ENCODE data around the gene LTBP1.

Gene LTBP1

DNA sequence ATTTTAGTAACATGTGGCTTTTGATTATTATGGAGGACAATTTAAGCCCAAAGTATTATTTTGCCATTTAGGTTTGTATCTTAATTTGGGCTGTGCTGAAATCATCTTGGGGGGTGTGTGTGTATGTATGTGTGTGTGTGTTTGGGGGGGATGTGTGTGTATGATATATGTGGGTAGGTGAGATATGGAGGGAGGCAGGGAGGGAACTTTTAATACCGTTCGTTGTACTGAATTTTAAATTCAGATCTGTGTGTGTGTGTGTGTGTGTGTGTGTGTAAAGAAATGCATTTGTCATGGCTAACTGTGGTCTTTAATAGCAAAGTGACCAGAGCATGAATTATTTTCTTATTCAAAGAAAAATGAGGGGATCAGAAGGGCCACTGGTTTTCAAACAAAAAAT is 113.7 kb downstream of the LTBP1 start:
- no peak for DNase-seq (ENCODE audit: extremely low read depth, insufficient read length)
- TF ChIP-seq, protein P1, sequence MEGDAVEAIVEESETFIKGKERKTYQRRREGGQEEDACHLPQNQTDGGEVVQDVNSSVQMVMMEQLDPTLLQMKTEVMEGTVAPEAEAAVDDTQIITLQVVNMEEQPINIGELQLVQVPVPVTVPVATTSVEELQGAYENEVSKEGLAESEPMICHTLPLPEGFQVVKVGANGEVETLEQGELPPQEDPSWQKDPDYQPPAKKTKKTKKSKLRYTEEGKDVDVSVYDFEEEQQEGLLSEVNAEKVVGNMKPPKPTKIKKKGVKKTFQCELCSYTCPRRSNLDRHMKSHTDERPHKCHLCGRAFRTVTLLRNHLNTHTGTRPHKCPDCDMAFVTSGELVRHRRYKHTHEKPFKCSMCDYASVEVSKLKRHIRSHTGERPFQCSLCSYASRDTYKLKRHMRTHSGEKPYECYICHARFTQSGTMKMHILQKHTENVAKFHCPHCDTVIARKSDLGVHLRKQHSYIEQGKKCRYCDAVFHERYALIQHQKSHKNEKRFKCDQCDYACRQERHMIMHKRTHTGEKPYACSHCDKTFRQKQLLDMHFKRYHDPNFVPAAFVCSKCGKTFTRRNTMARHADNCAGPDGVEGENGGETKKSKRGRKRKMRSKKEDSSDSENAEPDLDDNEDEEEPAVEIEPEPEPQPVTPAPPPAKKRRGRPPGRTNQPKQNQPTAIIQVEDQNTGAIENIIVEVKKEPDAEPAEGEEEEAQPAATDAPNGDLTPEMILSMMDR (IDR thresholded peaks at IDR 0.05; ENCODE audit: insufficient read depth, low read length, poor library complexity, severe bottlenecking), result no peak
- no peaks in the 10 kb centered on the region for H3K36me3 ChIP-seq (ENCODE audit: control insufficient read depth, insufficient read depth, low read length)
- H3K27me3 ChIP-seq (replicated peaks; ENCODE audit: control insufficient read depth, insufficient read depth, low read length), result no peaks in the 10 kb centered on the region
- H3K4me3 ChIP-seq (replicated peaks; ENCODE audit: low read depth, low read length), result no peak overlapping the region

DNA sequence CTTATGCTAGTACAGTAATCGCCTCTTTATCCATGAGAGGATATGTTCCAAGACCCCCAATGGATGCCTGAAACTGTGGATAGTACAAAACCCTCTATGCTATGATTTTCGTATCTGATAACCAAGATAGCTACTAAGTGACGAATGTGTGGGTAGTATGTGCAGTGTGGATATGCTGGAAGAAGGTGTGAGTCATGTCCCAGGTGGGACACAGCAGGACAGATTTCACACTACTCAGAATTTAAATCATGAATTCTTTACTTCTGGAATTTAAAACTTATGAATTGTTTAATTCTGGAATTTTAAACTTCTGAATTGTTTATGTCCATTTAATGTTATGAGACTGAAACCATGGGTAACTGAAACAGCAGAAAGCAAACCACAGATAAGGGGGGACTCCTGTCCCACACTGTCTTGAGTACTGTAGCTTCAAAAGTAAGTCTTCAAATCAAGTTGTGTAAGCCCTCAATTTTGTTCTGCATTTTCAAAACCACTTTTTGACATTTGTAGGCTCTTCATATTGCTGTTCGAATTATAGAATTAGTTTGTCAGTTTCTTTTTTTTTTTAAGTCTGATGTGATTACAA is 116.0 kb downstream of the LTBP1 start:
- no peaks in the 10 kb centered on the region for H3K27me3 ChIP-seq (replicated peaks; ENCODE audit: control insufficient read depth, insufficient read depth, low read length)
- no peak overlapping the region for H3K4me3 ChIP-seq (replicated peaks; ENCODE audit: low read depth, low read length)
- TF ChIP-seq, protein P1 (IDR thresholded peaks at IDR 0.05; ENCODE audit: insufficient read depth, low read length, poor library complexity, severe bottlenecking), result no peak
- no peaks in the 10 kb centered on the region for H3K36me3 ChIP-seq (ENCODE audit: control insufficient read depth, insufficient read depth, low read length)
- no peak for DNase-seq (ENCODE audit: extremely low read depth, insufficient read length)

DNA sequence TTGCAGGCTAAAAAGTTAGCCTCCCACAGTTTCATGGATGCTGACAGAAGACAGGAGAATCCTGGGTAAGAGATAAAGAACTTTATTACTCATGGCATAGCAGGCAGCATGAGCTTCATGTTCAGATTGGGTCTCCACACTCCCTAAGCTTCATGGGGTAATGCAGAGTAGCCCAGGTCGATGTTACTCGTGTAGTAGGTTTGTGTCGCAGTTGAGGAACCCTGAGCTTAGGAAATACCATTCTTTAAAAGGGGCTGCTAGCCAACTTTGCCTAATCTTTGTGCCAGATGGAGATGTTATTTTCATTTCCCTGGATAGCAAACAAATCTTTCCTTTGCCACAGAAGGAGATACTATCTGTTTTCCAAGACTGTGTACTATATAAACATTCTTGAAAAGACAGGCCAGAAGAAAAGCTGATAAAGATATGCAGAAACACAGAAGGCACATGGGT is 117.6 kb downstream of the LTBP1 start:
- H3K4me3 ChIP-seq (replicated peaks; ENCODE audit: low read depth, low read length), result no peak overlapping the region
- no peaks in the 10 kb centered on the region for H3K27me3 ChIP-seq (replicated peaks; ENCODE audit: control insufficient read depth, insufficient read depth, low read length)
- H3K36me3 ChIP-seq (ENCODE audit: control insufficient read depth, insufficient read depth, low read length), result no peaks in the 10 kb centered on the region
- DNase-seq (ENCODE audit: extremely low read depth, insufficient read length), result no peak
- TF ChIP-seq, protein P1 (IDR thresholded peaks at IDR 0.05; ENCODE audit: insufficient read depth, low read length, poor library complexity, severe bottlenecking), result no peak

DNA sequence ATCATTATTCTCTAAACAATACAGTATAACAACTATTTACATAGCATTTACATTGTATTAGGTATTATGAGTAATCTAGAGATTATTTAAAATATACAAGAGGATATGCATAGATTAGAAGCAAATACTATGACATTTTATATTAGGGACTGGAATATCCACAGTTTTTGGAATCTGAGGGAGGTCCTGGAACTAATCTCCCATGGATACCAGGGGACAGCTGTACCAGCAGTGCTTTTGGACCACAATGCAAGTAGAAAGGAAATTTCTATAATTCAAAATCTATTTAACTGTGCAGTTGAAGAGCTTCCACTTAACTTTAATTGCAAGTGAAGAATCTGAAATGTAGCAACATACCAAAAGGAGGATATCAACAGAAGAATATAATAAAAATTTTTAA is 120.8 kb downstream of the LTBP1 start:
- TF ChIP-seq, protein P1 (IDR thresholded peaks at IDR 0.05; ENCODE audit: insufficient read depth, low read length, poor library complexity, severe bottlenecking), result no peak
- H3K36me3 ChIP-seq (ENCODE audit: control insufficient read depth, insufficient read depth, low read length), result no peaks in the 10 kb centered on the region
- H3K27me3 ChIP-seq (replicated peaks; ENCODE audit: control insufficient read depth, insufficient read depth, low read length), result no peaks in the 10 kb centered on the region
- DNase-seq (ENCODE audit: extremely low read depth, insufficient read length), result no peak
- no peak overlapping the region for H3K4me3 ChIP-seq (replicated peaks; ENCODE audit: low read depth, low read length)

DNA sequence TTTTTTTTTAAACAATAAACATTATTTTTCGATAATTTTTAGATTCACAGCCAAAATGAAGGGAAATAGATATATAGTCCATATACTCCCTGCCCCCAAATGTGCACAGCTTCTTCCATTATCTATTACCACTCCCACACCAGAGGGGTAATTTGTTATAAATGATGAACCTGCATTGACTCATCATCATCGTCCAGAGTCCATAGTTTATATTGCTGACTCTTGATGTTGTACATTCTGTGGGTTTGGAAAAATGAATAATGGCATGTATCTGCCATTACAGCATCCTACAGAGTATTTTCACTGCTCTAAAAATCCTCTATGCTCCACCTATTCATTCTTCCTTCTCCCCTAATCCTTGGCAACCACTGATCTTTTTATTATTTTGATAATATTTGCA is 121.5 kb downstream of the LTBP1 start:
- no peak for DNase-seq (ENCODE audit: extremely low read depth, insufficient read length)
- H3K4me3 ChIP-seq (replicated peaks; ENCODE audit: low read depth, low read length), result no peak overlapping the region
- TF ChIP-seq, protein P1 (IDR thresholded peaks at IDR 0.05; ENCODE audit: insufficient read depth, low read length, poor library complexity, severe bottlenecking), result no peak
- no peaks in the 10 kb centered on the region for H3K27me3 ChIP-seq (replicated peaks; ENCODE audit: control insufficient read depth, insufficient read depth, low read length)
- no peaks in the 10 kb centered on the region for H3K36me3 ChIP-seq (ENCODE audit: control insufficient read depth, insufficient read depth, low read length)

Data from GM06990 (cell line).